ENCODE measurements around the gene FOSL2.

The FOSL2 gene

DNA sequence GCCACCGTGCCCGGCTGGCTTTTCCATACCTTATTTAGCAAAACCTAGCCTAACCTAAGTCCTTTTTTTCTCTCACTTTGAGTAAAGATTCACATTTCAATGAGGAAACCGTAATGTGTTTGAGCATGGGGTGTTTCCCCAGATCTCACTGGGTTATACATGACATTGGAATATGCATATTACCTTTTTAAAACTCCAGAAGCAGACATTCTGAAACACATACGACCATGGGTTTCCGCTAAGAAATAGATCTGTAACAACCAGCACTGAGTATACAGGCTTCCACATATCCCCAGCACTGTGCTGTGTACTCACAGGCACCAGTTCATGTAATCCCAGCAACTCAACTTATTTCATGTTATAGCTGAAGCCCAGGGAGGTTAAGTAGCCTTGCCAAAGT is 41.0 kb upstream of the FOSL2 start:
- H3K36me3 ChIP-seq (ENCODE audit: insufficient read depth, insufficient read length, low read length) = no peaks in the 10 kb centered on the region
- peaks cover 8% of the 10 kb centered on the region for H3K4me1 ChIP-seq (ENCODE audit: insufficient read depth, insufficient read length)
- TF ChIP-seq SUZ12 (IDR thresholded peaks at IDR 0.05; ENCODE audit: extremely low read depth, insufficient read depth, insufficient read length) (no peak), YY1 (IDR thresholded peaks at IDR 0.05; ENCODE audit: insufficient read depth, insufficient read length) (no peak), ZNF274 (IDR thresholded peaks at IDR 0.05; ENCODE audit: low read depth, low read length) (no peak)
- H3K9me3 ChIP-seq (ENCODE audit: insufficient read depth, low read length) = no peaks in the 10 kb centered on the region
- no peaks in the 10 kb centered on the region for H3K27me3 ChIP-seq (ENCODE audit: insufficient read depth, insufficient read length)
- no peak overlapping the region for H3K4me3 ChIP-seq (ENCODE audit: insufficient read length, low read depth)
- DNase-seq (ENCODE audit: low read depth, low spot score) = no peak
- H3K9ac ChIP-seq (ENCODE audit: insufficient read length, low read depth) = no peak overlapping the region

DNA sequence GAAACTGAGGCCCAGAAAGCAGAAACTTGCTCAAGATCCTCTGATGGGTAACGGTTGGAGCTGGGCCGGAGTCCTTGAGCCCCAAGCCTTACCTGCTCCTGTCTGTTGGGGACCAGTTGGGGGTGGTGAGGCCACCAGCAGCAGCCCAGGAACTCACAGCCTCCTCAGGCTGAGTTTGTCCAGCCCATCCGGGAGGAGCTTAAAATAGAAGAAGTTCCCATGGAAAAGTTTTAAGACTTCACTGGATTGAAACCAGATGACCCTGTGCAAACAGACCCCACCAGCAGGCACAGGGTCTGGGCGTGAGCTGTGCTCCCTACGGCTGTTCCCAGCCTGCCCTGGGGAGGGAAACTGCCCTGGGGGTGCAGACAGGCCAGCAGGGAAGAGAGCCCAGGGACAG is 40.6 kb upstream of the FOSL2 start:
- Histone ChIP-seq H3K4me3 (ENCODE audit: insufficient read length, low read depth) (no peak overlapping the region), H3K9ac (ENCODE audit: insufficient read length, low read depth) (peak overlapping the region; percentile 8), H3K36me3 (ENCODE audit: insufficient read depth, insufficient read length, low read length) (no peaks in the 10 kb centered on the region), H3K27me3 (ENCODE audit: insufficient read depth, insufficient read length) (no peaks in the 10 kb centered on the region), H3K9me3 (ENCODE audit: insufficient read depth, low read length) (no peaks in the 10 kb centered on the region), H3K4me1 (ENCODE audit: insufficient read depth, insufficient read length) (peaks cover 8% of the 10 kb centered on the region)
- no peak for DNase-seq (ENCODE audit: low read depth, low spot score)
- no peak for TF ChIP-seq YY1 (IDR thresholded peaks at IDR 0.05; ENCODE audit: insufficient read depth, insufficient read length)
- no peak for TF ChIP-seq SUZ12 (IDR thresholded peaks at IDR 0.05; ENCODE audit: extremely low read depth, insufficient read depth, insufficient read length)
- no peak for TF ChIP-seq ZNF274 (IDR thresholded peaks at IDR 0.05; ENCODE audit: low read depth, low read length)

DNA sequence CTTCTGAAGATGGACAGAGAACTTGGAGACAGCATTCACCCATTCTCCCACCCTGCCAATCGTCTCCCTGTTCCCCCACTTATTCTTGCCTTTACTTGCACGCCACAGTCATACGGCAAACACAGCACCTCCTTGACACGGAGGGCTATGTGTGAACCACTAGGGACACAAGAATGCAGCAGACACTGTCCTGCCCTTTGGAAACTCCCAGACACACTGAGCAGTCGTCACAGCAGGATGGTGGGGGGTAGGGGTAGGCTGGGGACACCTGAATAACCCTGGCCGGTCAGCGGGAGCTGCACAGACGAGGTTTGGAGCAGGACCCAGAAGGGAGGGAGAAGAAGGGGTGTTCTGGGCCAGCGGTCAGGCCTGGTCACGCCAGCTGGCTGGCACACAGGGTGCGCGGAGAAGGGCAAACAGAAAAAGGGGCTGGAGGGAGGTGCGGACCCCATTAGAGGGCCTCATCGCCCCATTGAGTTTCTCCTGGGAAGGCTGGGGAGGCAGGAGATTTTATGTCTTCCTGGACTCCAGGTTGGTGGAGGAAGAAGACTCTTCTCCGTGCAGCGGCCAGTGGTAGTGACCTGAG is 40.0 kb upstream of the FOSL2 start:
- no peaks in the 10 kb centered on the region for H3K9me3 ChIP-seq (ENCODE audit: insufficient read depth, low read length)
- peak overlapping the region; percentile 8 for H3K9ac ChIP-seq (ENCODE audit: insufficient read length, low read depth)
- H3K36me3 ChIP-seq (ENCODE audit: insufficient read depth, insufficient read length, low read length) = no peaks in the 10 kb centered on the region
- peaks cover 8% of the 10 kb centered on the region for H3K4me1 ChIP-seq (ENCODE audit: insufficient read depth, insufficient read length)
- TF ChIP-seq SUZ12 (IDR thresholded peaks at IDR 0.05; ENCODE audit: extremely low read depth, insufficient read depth, insufficient read length) = no peak
- no peak for TF ChIP-seq YY1 (IDR thresholded peaks at IDR 0.05; ENCODE audit: insufficient read depth, insufficient read length)
- no peak for TF ChIP-seq ZNF274 (IDR thresholded peaks at IDR 0.05; ENCODE audit: low read depth, low read length)
- H3K27me3 ChIP-seq (ENCODE audit: insufficient read depth, insufficient read length) = no peaks in the 10 kb centered on the region
- no peak overlapping the region for H3K4me3 ChIP-seq (ENCODE audit: insufficient read length, low read depth)
- no peak for DNase-seq (ENCODE audit: low read depth, low spot score)

DNA sequence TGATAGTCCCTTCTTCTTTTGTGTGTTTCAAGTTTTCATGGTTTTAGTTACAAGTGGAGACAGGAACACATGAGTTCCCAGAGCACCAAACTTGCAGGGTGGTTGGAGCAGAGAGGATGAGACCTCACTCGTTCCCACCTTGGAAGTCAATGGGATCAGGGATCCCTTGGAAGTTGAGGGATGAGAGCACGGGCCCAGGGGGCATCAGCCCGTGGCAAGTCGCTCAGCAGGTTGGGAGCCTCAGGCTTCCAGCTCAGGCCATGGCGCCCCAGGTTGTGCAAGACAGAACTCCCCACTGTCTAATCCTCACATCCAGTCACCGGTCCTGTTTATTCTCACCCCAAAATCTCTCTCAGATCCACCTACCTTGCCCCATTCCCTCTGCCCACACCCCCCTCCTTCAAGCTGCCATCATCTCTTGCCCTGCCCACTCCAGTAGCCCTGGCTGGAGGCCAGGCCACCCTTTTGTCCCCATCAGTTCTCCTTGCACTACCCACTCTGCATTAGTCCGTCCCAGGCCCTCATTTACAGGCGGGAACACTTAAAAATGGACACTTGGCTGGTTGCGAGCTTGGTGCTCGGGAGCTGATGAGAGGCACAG is 37.6 kb upstream of the FOSL2 start:
- H3K27me3 ChIP-seq (ENCODE audit: insufficient read depth, insufficient read length) = no peaks in the 10 kb centered on the region
- no peak overlapping the region for H3K4me3 ChIP-seq (ENCODE audit: insufficient read length, low read depth)
- no peaks in the 10 kb centered on the region for H3K36me3 ChIP-seq (ENCODE audit: insufficient read depth, insufficient read length, low read length)
- H3K9me3 ChIP-seq (ENCODE audit: insufficient read depth, low read length) = no peaks in the 10 kb centered on the region
- no peak overlapping the region for H3K9ac ChIP-seq (ENCODE audit: insufficient read length, low read depth)
- no peak for TF ChIP-seq ZNF274 (IDR thresholded peaks at IDR 0.05; ENCODE audit: low read depth, low read length)
- TF ChIP-seq YY1 (IDR thresholded peaks at IDR 0.05; ENCODE audit: insufficient read depth, insufficient read length) = no peak
- no peak for TF ChIP-seq SUZ12 (IDR thresholded peaks at IDR 0.05; ENCODE audit: extremely low read depth, insufficient read depth, insufficient read length)
- no peak for DNase-seq (ENCODE audit: low read depth, low spot score)
- H3K4me1 ChIP-seq (ENCODE audit: insufficient read depth, insufficient read length) = peaks cover 6% of the 10 kb centered on the region

DNA sequence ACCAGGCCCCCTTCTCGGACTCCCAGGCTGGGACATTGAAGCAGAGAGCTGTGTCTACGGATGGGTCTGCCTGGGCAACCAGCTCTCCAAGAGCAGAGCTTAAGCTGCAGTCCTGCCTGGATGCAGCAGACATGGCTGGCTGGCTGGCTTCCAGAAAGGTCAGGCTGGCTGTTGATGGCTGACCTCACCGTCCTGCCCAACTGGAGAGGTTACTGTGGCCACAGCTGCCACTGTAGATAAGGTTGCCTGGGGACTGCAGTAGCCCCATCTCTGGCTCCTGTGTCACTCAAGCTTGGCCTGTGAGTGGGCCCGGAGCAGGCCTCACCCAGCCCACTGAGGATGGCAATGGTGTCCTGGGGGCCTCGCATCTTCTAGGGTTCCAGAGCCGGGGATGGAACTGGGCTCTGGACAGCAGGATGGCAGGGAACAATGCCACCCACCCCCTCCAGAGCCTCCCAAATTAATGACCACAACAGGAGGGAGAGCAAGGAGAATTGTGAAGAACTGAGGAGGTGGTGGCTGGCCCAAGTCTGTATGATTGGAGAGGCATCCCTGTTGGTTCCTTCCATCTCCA is 37.0 kb upstream of the FOSL2 start:
- no peaks in the 10 kb centered on the region for H3K27me3 ChIP-seq (ENCODE audit: insufficient read depth, insufficient read length)
- no peaks in the 10 kb centered on the region for H3K9me3 ChIP-seq (ENCODE audit: insufficient read depth, low read length)
- H3K4me1 ChIP-seq (ENCODE audit: insufficient read depth, insufficient read length) = peaks cover 8% of the 10 kb centered on the region
- H3K4me3 ChIP-seq (ENCODE audit: insufficient read length, low read depth) = no peak overlapping the region
- H3K36me3 ChIP-seq (ENCODE audit: insufficient read depth, insufficient read length, low read length) = no peaks in the 10 kb centered on the region
- no peak for DNase-seq (ENCODE audit: low read depth, low spot score)
- no peak for TF ChIP-seq ZNF274 (IDR thresholded peaks at IDR 0.05; ENCODE audit: low read depth, low read length)
- no peak for TF ChIP-seq SUZ12 (IDR thresholded peaks at IDR 0.05; ENCODE audit: extremely low read depth, insufficient read depth, insufficient read length)
- TF ChIP-seq YY1 (IDR thresholded peaks at IDR 0.05; ENCODE audit: insufficient read depth, insufficient read length) = no peak
- H3K9ac ChIP-seq (ENCODE audit: insufficient read length, low read depth) = no peak overlapping the region

DNA sequence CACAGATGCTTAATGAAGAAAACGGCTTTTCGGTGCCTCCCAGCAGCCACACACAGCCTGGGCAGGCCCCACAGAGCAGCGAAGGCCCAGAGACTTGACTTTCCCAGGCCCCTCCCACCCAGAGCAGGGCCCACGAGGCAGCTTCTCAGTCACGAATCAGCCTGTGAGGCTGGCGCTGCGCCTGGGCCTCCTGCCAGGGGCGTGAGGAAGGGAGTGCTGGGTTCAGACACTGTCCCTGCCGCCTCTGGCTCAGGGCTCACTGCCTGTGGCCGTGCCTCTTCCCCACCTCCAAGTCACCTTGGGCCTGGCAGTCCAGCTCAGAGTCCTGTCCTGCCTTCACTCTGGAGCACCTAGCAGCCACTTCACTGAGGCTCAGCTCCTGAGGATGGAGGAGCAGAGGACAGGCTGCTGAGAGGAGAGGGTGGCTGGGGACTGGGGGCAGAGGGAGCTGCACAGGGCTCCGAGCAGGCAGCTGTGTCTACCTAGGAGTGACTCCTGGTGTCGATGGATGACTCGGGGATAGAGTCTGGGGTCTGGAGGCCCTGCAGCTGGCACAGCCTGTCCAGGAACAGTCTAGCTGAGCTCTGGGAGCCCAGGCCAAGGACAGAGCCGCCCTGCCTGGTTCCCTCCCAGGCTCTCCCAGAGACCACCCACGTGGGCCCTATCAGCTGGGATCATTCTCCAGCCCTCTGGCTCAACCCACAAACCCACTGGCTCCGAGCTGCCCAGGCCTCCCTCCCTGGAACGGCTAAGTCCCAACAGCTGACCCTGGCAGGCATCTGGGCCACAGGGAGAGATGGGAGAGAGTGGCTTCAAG is 36.4 kb upstream of the FOSL2 start:
- TF ChIP-seq YY1 (IDR thresholded peaks at IDR 0.05; ENCODE audit: insufficient read depth, insufficient read length) = no peak
- no peak for TF ChIP-seq ZNF274 (IDR thresholded peaks at IDR 0.05; ENCODE audit: low read depth, low read length)
- TF ChIP-seq SUZ12 (IDR thresholded peaks at IDR 0.05; ENCODE audit: extremely low read depth, insufficient read depth, insufficient read length) = no peak
- no peak for DNase-seq (ENCODE audit: low read depth, low spot score)
- Histone ChIP-seq H3K27me3 (ENCODE audit: insufficient read depth, insufficient read length) (no peaks in the 10 kb centered on the region), H3K4me3 (ENCODE audit: insufficient read length, low read depth) (no peak overlapping the region), H3K4me1 (ENCODE audit: insufficient read depth, insufficient read length) (peaks cover 5% of the 10 kb centered on the region), H3K9me3 (ENCODE audit: insufficient read depth, low read length) (no peaks in the 10 kb centered on the region), H3K9ac (ENCODE audit: insufficient read length, low read depth) (no peak overlapping the region), H3K36me3 (ENCODE audit: insufficient read depth, insufficient read length, low read length) (no peaks in the 10 kb centered on the region)

DNA sequence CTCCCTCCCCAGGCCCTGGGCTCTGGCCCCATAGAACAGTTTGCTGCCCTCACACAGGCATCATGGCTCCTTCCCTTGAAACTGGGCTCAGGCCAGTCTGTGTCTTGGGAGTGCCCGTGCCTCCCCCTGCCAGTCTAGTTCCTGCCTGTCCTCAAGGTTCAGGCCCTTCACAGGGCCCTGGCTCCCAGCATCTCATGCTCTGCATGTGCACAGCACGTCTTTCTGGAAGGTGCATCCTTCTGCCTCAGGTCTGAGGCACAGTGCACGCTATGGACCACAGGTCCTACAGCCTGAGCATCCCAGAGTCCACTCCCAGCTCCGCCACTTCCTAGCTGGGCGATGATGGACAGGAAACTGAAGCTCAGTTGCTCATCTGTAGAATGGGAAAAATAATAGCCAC is 35.6 kb upstream of the FOSL2 start:
- Histone ChIP-seq H3K27me3 (ENCODE audit: insufficient read depth, insufficient read length) (no peaks in the 10 kb centered on the region), H3K9ac (ENCODE audit: insufficient read length, low read depth) (no peak overlapping the region), H3K36me3 (ENCODE audit: insufficient read depth, insufficient read length, low read length) (no peaks in the 10 kb centered on the region), H3K4me3 (ENCODE audit: insufficient read length, low read depth) (no peak overlapping the region), H3K4me1 (ENCODE audit: insufficient read depth, insufficient read length) (peaks cover 5% of the 10 kb centered on the region), H3K9me3 (ENCODE audit: insufficient read depth, low read length) (no peaks in the 10 kb centered on the region)
- TF ChIP-seq YY1 (IDR thresholded peaks at IDR 0.05; ENCODE audit: insufficient read depth, insufficient read length) (no peak), SUZ12 (IDR thresholded peaks at IDR 0.05; ENCODE audit: extremely low read depth, insufficient read depth, insufficient read length) (no peak), ZNF274 (IDR thresholded peaks at IDR 0.05; ENCODE audit: low read depth, low read length) (no peak)
- no peak for DNase-seq (ENCODE audit: low read depth, low spot score)
